Stimulated activated naive CD8-positive, alpha-beta T cell treated with anti-CD3 and anti-CD28 coated beads, Interleukin-15, Interleukin-2, amounts not matched to agents 100 U/mL and 50 U/mL, for 24 hours (primary cell): Measurements from ENCODE around the gene C2orf72.
"Not testable (repeated sequence)": the region's sequence is repeated elsewhere in the genome, so short reads cannot be mapped to it uniquely, and the experiment has no call there.

Experiments used
- ATAC-seq: fragments of 150-1000 bp; cut with Tn5 transposase; one replicate; pipeline ENCODE4 v1.10.0; 2021
- DNase-seq: peaks from one replicate; pipeline ENCODE4 v3.0.0; 2021

The C2orf72 gene

DNA sequence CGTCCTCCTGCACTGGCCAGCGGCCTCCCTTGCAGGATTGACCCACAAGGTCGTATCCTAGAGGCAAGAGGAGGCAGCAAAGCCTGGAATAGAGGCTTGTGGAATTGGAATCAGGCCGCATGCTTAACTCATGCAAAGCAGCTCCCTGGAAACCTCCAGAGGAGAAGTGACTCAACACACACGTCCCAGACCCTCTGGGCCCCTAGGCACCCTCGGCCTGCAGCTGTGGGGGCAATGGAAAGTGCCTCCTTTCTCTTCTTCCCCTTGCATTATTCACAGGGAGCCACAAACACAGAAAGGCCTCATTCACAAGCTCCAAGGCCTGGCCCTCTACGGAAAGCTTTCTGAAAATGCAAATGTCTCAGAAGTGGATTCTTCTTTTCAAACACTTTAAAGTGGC, 21.8 kb upstream of the C2orf72 start:
- ATAC-seq (no peak), DNase-seq (no peak)

DNA sequence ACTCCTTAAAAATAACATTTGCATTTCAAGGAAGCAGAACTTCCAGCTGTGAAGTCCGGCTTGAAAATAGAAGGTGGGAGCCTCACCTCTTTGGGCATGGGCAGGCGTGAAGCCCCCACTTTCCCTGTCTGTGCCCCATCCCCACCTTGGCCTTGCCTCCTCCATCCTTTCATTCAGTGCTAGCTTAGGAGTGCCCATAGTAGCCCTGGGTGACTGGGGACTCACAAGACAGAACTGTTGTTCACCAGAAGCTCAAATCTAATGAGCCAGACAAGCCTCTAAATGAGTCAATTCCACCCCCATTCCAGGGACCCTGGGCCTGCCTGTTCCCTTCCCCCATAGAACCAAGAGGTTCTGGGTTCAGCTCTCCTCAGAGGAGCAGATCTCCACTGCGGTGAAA, 21.4 kb upstream of the C2orf72 start:
- DNase-seq, result no peak

DNA sequence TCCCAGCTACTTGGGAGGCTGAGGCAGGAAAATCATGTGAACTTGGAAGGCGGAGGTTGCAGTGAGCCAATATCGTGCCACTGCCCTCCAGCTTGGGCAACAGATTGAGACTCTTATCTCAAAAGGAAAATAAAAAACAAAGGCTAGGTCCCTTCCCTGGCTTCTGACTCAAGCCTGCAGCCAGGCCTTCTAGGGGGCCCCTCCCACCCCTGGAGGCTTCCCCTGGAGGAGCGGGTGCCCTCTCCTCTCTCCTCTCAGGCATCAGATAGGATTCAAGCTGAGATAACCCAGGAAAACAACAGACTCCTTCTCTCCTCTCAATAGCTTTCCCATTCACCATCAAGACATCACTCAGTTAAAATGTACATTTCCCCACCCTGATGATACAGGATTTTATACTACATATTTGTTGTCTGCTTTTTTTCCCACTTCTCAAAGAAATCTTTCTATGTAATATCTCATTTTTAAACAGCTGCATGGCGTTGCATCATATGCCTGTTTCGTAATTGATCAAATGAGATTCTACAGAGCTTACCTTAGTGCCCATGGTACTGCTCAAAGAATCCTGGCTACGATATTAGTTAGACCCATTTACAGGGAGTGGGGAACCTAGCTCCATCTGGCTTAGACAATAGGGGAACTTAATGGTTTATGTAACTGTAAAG, 20.6 kb upstream of the C2orf72 start:
- no peak for ATAC-seq

More for the DNA sequence above, 21.4 kb upstream of the C2orf72 start:
- no peak for ATAC-seq

DNA sequence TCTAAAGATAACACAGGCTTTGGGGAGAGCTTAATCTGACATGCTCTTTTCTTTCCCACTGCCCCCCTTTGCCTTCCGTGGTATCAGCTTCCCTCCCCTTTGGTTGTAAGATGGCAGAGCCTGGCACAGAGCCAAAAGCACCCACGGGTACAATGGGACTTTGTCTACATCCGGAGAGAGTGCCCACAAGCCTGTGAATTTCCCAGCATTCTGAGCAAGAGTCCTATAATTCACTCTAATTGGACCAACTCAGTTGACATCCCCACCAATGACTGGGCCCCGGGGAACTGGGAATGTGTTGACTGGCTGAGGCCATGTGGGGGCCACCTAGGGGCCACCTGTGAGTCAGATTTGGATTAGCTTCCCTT, 20.1 kb upstream of the C2orf72 start:
- ATAC-seq (no peak), DNase-seq (peak; percentile 25)

More for the DNA sequence above, 20.6 kb upstream of the C2orf72 start:
- no peak for DNase-seq

DNA sequence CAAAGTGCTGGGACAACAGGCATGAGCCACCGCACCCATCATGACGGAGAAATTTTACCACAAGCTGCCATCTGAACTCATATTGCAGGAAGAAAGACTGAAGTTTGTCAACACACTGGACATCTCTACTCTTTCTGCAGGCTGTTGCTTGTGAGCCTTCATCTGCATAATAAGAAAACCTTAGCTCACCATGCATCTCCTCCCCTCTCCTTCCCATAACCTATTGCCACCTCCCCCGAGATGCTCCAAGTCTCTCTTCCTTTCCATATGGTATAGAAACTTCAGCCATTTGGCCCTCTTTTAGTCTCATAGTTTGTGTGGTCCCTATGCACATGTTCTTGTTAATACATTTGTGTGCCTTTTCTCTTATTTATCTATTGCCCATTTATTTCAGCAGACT, 19.1 kb upstream of the C2orf72 start:
- ATAC-seq (no peak), DNase-seq (no peak)

DNA sequence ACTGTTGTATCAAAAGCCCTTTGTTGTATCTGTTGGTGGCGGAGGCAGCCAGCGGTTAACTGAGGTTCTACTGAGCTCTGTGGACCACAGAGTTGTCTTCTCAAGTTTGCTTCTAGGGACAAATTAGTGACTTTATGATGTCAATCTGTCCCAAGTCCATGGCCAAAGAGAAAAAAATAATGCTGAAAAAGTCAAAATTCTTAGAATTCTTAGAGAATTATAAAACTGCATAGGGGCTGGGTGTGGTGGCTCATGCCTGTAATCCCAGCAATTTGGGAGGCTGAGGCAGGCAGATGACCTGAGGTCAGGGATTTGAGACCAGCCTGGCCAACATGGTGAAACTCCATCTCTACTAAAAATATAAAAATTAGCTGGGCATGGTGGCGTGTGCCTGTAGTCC, 12.3 kb upstream of the C2orf72 start:
- not testable (repeated sequence) for ATAC-seq

DNA sequence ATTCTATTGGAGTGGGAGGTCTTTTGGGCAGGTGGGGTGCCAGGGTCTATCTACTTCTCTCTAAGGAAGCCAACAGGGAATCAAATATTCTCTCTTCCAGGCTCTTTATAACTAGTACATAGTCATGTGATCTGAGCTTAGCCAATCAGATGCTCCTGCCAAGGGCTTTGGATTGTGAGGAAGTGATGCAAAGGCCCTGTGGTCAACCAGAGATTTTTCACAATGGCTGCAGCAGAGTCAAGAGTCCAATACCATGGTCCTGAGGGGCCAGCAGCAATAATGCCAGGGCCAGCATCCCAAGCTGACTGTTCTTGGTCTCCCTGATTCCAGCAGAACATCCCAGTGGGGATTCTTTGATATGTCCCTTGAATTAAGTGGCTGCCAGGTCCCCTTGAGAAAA, 8.4 kb upstream of the C2orf72 start:
- DNase-seq, result no peak
- no peak for ATAC-seq

More for the DNA sequence above, 12.3 kb upstream of the C2orf72 start:
- not testable (repeated sequence) for DNase-seq

DNA sequence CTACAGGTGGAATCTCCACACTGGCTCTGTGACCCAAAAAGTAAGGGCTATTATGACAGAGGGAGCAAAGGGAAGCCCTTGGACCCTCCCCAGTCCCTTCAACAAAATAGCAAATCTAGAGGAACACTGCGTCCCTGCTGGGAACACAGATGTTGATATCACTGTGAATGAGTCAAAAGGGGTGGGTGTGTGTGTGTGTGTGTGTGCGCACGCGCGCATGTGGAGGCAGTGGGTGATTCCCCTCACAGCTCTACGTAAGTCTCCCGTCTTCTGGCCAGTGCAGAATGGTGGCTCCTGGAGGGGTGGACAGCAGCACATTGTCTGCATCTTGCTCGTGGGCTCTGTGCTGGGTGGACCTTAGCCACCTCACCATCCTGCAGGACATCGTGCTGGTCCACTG, 7.8 kb upstream of the C2orf72 start:
- ATAC-seq, result no peak
- no peak for DNase-seq

DNA sequence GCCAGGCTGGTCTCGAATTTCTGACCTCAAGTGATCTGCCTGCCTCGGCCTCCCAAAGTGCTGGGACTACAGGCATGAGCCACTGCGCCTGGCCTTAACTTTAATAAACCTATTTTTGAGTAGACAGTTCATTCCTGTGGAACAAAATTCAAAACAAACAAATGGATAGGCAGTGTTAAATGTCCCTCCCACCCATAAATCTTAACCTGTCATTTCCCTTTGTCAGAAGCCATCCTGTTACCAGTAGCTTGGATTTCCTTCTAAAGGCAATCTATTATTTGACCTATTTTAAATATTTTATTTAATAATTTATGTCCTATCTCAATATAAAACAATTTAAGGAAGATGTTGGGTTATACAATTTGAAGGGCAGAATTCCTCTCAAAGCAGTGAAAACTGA, 6.6 kb upstream of the C2orf72 start:
- DNase-seq, result no peak
- ATAC-seq, result no peak

DNA sequence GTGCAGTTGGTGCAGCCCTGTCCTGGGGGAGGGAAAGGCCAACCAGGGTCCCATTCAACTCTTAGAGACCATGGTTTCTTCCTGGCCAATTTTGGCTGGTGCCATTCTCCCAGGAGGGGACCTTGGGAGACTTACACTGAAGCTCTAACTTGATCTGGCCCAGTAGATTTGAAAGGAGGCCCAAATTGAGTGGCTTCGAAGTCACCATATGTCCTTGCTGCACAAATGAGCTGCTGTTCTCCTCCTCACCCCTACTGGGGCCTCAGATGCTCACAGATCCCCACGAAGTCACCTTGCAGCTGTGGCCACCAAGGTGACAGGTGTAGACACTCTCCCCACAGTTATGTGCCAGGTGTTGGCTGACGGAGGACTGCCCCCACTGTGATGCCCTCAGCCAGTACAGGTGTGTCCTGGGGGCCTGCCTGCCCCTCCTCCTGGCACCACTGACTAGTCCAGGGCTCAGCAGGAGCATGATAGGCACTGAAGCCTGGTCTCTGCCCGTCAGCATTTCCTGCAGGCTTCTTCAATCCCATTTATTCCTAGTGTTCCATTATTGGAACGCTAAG, 4.7 kb upstream of the C2orf72 start:
- DNase-seq (no peak), ATAC-seq (no peak)

DNA sequence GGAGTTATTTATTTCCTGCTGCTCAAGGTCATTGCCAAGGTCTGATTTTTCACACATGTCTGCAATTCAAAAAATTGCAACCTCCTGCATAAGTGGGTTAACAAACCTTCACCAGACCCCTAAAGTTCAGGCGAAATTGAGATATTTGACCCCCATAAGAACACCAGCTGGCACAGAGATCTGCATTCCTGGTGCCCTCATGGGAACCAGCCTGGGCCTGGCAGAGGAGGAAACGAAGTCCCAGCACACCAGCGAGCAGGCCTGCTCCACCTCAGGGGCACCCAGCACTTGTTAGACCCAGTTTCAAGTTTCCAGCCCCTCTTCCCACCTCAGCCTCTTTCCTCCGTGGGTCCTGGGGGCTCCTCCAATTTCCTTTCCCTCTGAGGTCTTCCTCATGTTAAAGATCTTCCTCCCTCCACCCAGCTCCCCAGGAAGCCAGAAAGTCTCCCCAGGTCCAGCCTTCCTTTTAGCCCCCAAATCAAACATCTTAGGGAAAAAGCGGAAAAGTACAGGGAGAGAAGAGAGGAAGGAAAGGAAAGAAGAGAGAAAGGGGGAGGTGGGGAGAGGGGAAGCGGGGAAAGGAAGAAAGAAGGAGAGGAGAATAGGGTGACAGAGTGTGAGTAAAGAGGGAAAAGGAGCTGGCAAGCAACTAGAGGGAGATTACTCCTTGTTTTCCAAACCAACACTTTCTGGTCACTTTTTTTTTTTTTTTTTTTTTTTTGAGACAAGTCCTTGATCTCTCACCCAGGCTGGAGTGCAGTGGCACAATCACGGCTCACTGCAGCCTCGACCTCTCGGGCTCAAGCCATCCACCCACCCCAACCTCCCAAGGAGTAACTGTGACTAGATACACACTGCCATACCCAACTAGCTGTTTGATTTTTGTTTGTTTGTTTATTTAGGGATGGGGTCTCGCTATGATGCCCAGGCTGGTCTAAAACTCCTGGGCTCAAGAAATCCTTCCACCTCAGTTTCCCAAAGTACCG, 3.9 kb upstream of the C2orf72 start:
- no peak for ATAC-seq
- DNase-seq, result no peak

DNA sequence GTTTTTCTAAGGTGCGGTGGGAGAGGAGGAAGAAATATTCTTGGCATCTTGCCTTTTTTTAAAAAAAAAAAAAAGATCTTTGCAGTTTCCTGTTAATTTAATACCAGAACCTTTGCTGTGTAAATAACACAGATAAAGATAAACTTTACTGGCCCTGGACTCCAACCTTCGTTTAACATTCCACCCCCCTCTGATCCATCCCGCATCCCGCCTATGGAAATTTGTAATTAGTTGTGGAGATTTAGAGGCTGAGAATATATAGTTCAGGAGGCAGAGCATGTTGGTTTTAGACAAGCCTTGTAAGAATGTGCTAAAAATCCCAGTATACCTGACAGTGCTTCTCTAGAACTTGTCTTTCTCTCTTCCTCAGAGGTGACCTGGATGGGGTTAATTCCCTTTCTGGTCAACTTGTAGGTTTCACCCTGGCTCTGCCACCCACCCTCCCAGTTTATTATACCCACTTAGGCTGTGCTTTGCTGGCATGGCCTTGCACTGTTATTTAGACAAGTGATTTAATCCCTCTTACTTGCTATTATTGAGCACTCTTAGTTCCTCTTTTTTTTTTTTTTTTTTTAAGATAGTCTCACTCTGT, 2.9 kb upstream of the C2orf72 start:
- ATAC-seq, result no peak
- DNase-seq, result no peak

DNA sequence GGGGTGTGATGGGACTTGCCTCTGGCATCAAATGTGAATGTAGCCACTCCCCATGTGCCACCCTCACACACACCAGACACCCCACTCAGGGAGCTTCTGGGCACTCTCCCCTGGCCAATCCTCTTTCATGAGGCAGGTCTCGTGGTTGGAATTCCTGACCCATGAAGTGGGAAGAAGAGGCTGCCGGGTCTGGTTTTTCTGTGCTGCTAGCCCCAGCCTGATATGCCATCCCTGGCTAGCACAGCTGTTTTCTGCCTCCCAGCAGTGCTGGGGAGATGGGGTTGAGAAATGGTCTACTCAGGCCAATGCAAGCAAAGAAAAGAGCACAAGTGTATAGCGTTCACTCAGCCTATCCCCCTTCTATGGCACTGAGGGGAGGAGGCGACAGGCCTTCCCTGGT, 1.2 kb upstream of the C2orf72 start:
- DNase-seq (no peak), ATAC-seq (no peak)

DNA sequence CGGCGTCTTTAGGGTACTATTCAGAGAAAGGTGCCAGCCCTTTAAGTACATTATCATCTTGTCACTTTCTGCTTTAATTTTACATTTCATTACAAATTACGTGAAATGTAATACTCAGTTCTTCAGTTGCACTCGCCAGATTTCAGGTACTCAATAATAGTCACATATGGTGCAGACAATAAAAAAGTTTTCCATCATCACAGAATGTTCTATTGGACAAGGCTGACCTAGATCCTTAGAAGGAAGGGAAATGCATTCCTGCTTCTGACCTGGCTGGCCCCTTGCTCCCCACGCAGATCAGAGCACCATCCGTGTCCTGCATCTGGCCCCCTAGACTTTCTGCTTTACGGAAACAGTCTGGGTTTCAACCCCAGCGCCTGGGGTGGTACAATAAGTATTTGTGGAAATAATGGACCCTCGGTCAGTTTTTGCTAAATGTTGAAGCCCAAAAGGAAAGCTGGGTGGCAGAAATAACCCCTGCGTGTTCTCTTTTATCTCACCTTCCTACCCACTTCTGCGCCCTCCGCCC, 681 bp upstream of the C2orf72 start:
- DNase-seq, result no peak
- ATAC-seq, result no peak

DNA sequence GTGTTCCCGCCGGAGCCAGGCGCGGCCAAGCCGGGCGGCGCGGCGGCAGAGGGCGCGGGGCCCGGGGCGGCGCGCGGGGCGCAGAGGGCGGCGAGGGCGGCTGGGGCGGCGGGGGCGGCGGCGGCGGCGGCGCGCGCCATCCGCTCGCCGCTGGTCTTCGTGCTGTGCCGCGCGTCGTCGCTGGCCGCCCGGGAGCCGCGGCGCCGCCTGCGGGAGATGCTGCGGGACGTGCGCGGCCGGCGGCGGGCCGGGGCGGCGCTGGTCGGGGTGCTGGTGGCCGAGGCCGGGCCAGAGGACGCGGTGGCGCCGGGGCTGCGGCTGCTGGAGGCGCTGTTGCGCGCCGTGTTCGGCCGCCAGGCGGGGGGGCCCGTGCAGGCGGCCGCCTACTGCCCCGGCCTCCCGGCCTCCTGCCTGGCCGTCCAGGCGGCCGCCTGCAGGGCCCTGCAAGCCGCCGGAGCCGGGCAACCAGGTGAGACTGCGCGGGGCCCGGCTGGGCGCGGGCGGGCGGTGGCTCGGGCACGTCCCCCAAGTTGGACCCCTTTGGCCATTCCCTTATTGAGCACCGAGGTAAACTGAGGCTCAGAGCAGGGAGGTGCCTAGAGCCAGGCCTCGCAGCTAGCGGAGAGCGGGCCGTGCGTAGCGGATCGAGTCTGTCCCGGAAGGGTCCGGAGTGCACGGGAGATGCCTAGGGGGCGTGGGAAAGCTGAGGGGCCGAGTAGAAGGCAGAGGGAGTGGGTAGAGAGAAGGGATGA, 584 bp downstream of the C2orf72 start:
- DNase-seq (no peak), ATAC-seq (peak; percentile 29)

DNA sequence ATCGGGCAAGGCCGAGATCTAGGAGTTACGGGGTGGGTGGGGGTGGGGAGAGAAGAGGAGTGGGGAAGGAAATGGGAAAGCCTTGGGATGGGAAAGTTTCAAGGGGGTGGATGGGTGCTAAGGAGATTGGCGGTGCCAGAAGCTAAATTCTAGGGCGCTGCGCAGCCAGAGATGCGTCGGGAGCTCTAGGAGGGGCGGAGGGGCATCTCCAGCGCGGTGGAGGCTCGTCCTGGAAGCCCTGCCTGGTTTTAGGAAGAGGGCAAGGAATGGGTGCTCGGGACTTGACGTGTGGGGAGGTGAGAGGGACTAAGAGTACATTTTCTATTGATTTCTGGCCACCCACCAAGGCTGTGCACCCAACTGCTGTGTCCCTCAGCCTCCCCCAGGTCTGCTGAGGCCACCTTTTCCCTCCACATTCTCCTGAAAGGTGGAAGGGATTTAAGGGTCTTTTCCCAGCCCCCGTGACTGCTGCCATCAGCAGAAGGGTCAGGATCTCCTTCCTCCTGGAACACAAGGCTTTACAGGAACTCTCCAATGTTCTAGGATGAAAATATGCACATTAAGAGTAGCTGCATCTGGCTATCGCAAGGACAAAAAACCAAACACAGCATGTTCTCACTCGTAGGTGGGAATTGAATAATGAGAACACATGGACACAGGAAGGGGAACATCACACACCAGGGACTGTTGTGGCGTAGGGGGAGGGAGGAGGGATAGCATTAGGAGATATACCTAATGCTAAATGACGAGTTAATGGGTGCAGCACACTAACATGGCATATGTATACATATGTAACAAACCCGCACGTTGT, 1.4 kb downstream of the C2orf72 start:
- ATAC-seq, result no peak
- no peak for DNase-seq

DNA sequence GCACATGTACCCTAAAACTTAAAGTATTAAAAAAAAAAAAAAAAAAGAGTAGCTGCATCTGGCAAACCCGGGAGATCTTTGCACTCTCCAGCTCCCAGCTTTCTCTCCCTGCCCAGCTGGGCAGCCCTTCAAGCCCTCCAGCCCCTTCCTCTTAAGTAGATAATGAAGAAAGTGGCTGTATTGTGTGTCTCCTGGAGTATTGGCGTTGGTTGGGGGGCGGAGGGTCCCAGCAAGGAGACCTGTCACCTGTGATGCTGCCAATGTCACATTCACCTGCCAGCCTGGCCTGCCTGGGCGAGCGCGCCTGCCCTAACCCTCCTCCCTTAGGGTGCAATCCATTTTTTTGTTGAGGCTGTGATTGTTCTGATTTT, 2.0 kb downstream of the C2orf72 start:
- ATAC-seq (no peak), DNase-seq (no peak)

DNA sequence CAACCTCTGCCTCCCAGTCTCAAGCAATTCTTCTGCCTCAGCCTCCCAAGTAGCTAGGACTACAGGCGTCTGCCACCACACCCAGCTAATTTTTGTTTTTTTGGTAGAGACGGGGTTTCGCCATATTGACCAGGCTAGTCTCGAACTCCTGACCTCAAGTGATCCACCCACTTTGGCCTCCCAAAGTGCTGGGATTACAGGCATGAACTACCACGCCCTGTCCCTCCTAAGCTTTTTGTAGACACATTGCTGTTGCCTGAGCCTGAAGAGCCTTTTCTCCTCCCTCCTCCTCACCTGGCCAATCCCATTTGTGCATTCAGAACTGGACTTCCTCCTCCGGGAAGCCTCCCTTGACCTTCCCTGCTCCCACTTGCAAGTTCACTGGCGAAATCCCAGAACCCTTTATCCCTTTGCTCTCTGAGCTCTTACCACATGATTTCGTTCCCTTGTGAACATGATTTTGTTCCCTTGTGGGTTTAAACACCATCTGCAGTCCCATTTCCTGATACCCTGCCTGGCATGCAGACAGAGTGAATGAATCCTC, 2.6 kb downstream of the C2orf72 start:
- no peak for ATAC-seq
- no peak for DNase-seq

DNA sequence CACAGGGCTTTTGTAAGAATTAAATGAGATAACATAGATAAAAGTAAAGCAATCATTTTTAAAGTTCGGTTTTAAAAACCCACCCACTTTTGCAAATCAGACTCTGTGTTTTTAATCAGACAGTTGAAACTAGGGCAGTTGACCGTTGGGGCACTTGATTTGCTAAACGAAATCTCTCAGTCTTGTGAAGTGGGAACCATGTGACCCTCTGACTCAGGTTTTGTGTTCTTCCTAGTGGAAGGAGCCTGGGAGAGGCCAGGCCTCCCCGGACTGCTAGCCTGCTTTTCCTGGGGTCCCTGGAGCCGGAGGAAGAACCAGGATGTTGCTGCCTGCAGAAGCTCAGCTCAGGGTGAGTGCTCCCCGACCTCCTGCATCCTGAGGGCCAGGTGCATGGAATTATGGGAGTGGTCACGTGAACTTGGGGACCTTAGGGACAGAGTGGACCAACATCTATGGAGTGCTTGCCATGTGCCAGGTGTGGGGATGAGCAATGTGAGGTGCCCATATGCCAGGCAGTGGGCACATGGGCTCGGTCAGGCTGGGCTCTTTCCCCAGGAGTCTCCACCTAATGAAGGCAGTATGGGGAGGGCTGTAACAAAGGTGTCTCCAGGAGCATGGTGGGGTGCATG, 3.9 kb downstream of the C2orf72 start:
- DNase-seq (no peak), ATAC-seq (no peak)

DNA sequence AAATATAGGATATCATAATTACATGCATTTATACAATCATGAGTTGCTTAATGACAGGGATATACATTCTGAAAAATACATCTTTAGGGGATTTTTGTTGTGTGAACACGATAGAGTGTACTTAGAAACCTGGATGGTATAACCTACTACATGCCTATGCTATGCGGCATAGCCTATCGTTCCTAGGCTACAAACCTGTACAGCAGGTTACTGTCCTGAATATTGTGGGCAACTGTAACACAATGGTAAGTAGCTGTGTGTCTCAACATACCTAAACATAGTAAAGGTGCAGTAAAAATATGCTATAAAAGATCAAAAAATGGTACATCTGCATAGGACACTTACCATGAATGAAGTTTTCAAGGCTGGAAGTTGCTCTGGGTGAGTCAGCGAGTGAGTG, 6.5 kb downstream of the C2orf72 start:
- DNase-seq (no peak), ATAC-seq (no peak)
